Adrenal gland (tissue), 12 donors: ENCODE measurements around the gene HSP90AB1. TPM values are rescaled to one million over a fixed set of nuclear protein-coding genes. Genes with fewer than 3 reads are reported as not detected.

Experiments
- DNase-seq, 7 donors: peaks; one replicate each; pipeline ENCODE4 v3.0.0-alpha.2; 2019 to 2020
- H3K27ac ChIP-seq, 5 donors: fragments of 200-600 bp; sonication (generic) in 4 of 5; 1 replicate in 3 of 5; 2 replicates in 2 of 5; pipeline versions ENCODE4 v1.5.1 to v1.8.0; 2016 to 2020; ENCODE audit warnings: mild to moderate bottlenecking in 1 of 5
- H3K27me3 ChIP-seq: fragments of 200-600 bp; 2 replicates; pipeline ENCODE4 v1.8.0; 2021
- H3K36me3 ChIP-seq, 2 donors: fragments of 200-600 bp; replicated peaks in 1 of 2; 1 replicate in 1 of 2; 2 replicates in 1 of 2; pipeline versions ENCODE4 v1.5.1 to v1.8.0; 2018 to 2022
- H3K4me1 ChIP-seq, 2 donors: fragments of 200-600 bp; replicated peaks in 1 of 2; 1 replicate in 1 of 2; 2 replicates in 1 of 2; pipeline versions ENCODE4 v1.5.1 to v1.8.0; 2018 to 2021
- H3K4me3 ChIP-seq, 4 donors: fragments of 200-600 bp; sonication (generic) in 3 of 4; one replicate each; pipeline ENCODE4 v1.5.1; 2016 to 2018
- H3K9me3 ChIP-seq, 3 donors: fragments of 200-600 bp; sonication (generic) in 1 of 3; replicated peaks in 1 of 3; 1 replicate in 2 of 3; 2 replicates in 1 of 3; pipeline versions ENCODE4 v1.5.1 to v1.8.0; 2016 to 2021
- POLR2A ChIP-seq, 2 donors: fragments of 450-650 bp; IDR thresholded peaks; one replicate each; pipeline ENCODE4 v1.6.1; 2017; ENCODE audit warnings: antibody characterized with exemption in 2 of 2, mild to moderate bottlenecking in 2 of 2, moderate library complexity in 1 of 2
- WGBS, 4 donors: extraction: QIAGEN DNeasy Blood & Tissue Kit in 2 of 4; methylation state at CpG; one replicate each; pipeline versions ENCODE4 v1.1.5 to v1.1.7; 2013 to 2017; 5-methylcytosine and 5-hydroxymethylcytosine counted together
- intact Hi-C, 2 donors: fragments of 100-400 bp; cut with DNase I; formaldehyde crosslinking; loops; one replicate each; pipeline versions ENCODE4 v1.14.1 to v1.15.0; 2022 to 2023
- polyA plus RNA-seq, 3 donors: library from polyadenylated mRNA; stranded (reverse); fragments of 200-250 nt in 2 of 3; fragments of 350-450 nt in 1 of 3; fragmentation: Illumina TruSeq in 1 of 3; extraction: RNeasy Lipid Tissue Mini Kit (QIAGEN cat#74804) in 1 of 3; gene quantifications; one replicate each; pipeline ENCODE4 v1.2.3, GENCODE V29; 2013 to 2014
- total RNA-seq, 9 donors: library from RNA; depleted of rRNA in 4 of 9; stranded (reverse); fragments of >200 nt in 4 of 9; fragments of 120-200 nt in 1 of 9; fragmentation: NEBNext Ultra II Directional in 1 of 9; extraction: Animal tissue kit (Norgen Biotek cat#: 25700) in 1 of 9; gene quantifications; one replicate each; pipeline versions ENCODE4 v1.1.0 to v1.2.4, GENCODE V29; 2013 to 2023
- TF ChIP-seq, protein P1 (sequence below), 6 experiments: fragments of 450-650 bp in 4 of 6; fragments of 200-600 bp in 2 of 6; sonication (generic) in 1 of 6; IDR thresholded peaks; 1 replicate in 5 of 6; 2 replicates in 1 of 6; pipeline versions ENCODE4 v1.5.1 to v1.8.0; 2016 to 2021; ENCODE audit warnings: antibody characterized with exemption in 6 of 6, mild to moderate bottlenecking in 2 of 6, moderate library complexity in 1 of 6
- donor health status: healthy with polysubstance abuse.
- donor health status: Bipolar disorder and iron deficiency.
- donor health status: DM: yes; HTN: yes; CAD: no.
- donor health status: DM: no; HTN: no; CAD: no.
- donor health status: DM: no; HTN: no; CAD: no.
- donor health status: DM: yes; HTN: yes; CAD: no.

HSP90AB1 gene
- total and polyA plus RNA-seq, 12 donors = 275 to 2,249 (median 857) TPM

GRCh38 chr6:44224965-44225305 lies 22.0 kb upstream of the HSP90AB1 start:
- Histone ChIP-seq H3K27me3 (no peaks in the 10 kb centered on the region), H3K27ac (peak overlapping the region in 1 of 5 donors; percentile 90), H3K4me1 (peaks cover 85 to 95% of the 10 kb centered on the region in 2 donors), H3K36me3 (peaks cover 0 to 7% of the 10 kb centered on the region in 2 donors), H3K9me3 (no peaks in the 10 kb centered on the region), H3K4me3 (no peak overlapping the region)
- 80 to 89% (median 89%) methylated on average over 4 of the region's 4 CpGs for WGBS, 4 donors
- no peak for TF ChIP-seq POLR2A (IDR thresholded peaks at IDR 0.05)
- TF ChIP-seq, protein P1, sequence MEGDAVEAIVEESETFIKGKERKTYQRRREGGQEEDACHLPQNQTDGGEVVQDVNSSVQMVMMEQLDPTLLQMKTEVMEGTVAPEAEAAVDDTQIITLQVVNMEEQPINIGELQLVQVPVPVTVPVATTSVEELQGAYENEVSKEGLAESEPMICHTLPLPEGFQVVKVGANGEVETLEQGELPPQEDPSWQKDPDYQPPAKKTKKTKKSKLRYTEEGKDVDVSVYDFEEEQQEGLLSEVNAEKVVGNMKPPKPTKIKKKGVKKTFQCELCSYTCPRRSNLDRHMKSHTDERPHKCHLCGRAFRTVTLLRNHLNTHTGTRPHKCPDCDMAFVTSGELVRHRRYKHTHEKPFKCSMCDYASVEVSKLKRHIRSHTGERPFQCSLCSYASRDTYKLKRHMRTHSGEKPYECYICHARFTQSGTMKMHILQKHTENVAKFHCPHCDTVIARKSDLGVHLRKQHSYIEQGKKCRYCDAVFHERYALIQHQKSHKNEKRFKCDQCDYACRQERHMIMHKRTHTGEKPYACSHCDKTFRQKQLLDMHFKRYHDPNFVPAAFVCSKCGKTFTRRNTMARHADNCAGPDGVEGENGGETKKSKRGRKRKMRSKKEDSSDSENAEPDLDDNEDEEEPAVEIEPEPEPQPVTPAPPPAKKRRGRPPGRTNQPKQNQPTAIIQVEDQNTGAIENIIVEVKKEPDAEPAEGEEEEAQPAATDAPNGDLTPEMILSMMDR (IDR thresholded peaks at IDR 0.05) = no peak
- intact Hi-C loops = no loop called here
- no peak for DNase-seq

DNA sequence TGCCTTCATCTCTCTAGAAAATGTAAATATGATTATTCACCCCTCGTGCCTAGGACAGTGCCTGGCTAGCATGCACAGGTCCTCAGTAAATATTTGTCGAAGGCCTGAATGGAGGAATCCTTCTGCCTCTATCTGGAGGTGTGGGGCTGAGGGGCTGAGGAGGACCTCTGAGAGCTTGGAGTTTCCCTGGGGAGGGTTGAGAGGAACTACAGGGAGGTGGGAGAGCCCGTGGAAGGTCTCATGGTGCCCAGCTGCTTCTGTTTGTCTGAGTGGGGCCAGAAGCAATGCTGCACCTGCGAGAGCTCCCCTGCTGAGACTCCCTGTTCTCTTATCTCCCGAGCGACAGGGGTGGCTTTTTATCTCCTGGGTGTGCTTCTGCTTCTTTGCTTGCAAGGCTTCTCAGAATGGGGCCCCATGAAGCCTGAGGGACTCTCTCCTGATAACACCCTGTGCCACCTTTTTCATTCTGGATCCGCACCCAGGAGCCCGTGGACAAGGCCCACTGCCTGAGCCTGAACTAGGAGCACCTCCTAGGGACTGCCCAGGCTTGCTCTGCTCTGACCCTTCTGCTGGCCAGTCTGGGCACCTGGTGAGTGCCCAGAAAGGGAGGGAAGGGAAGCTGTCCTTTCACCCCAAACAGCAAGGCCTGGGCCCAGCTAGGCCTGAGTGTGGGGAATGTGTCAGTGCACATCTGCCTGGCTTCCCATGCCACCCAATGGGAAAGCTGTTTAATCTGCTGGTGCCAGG lies 21.1 kb upstream of the HSP90AB1 start:
- TF ChIP-seq, protein P1 (IDR thresholded peaks at IDR 0.05) = no peak
- no peak for TF ChIP-seq POLR2A (IDR thresholded peaks at IDR 0.05)
- peak in 1 of 7 donors; percentile 52 for DNase-seq
- H3K4me3 ChIP-seq = no peak overlapping the region

GRCh38 chr6:44226368-44227147 lies 20.3 kb upstream of the HSP90AB1 start:
- Histone ChIP-seq H3K4me3 (peak overlapping the region in 1 of 4 donors; percentile 44), H3K36me3 (peaks cover 0 to 20% of the 10 kb centered on the region in 2 donors), H3K27ac (peak overlapping the region in 4 of 5 donors; percentile 48 to 90 (median 70)), H3K27me3 (no peaks in the 10 kb centered on the region), H3K4me1 (peaks cover 78 to 91% of the 10 kb centered on the region in 2 donors), H3K9me3 (no peaks in the 10 kb centered on the region)
- DNase-seq = peak in 4 of 7 donors; percentile 48 to 73 (median 58)
- intact Hi-C loops = no loop called here
- WGBS, 4 donors = 17 to 44% (median 30%) methylated on average over 15 of the region's 15 CpGs
- TF ChIP-seq POLR2A (IDR thresholded peaks at IDR 0.05) = peak in 1 of 2 donors; percentile 28
- TF ChIP-seq, protein P1 (IDR thresholded peaks at IDR 0.05) = no peak

More for the DNA sequence above, 21.1 kb upstream of the HSP90AB1 start:
- Histone ChIP-seq H3K9me3 (no peaks in the 10 kb centered on the region), H3K4me1 (peaks cover 86 to 95% of the 10 kb centered on the region in 2 donors), H3K27ac (peak overlapping the region in 4 of 5 donors; percentile 48 to 90 (median 70)), H3K27me3 (no peaks in the 10 kb centered on the region), H3K36me3 (peaks cover 0 to 15% of the 10 kb centered on the region in 2 donors)
- 63 to 85% (median 83%) methylated on average over 8 of the region's 8 CpGs for WGBS, 4 donors
- intact Hi-C loops = no loop called here

- WGBS, 4 donors = 49 to 60% (median 53%) methylated on average over 2 to 7 of the region's 7 CpGs
- H3K27me3 ChIP-seq = no peaks in the 10 kb centered on the region
- DNase-seq = peak in 3 of 7 donors; percentile 28 to 68 (median 30)
- H3K4me1 ChIP-seq = peaks cover 71 to 85% of the 10 kb centered on the region in 2 donors
- peaks cover 0 to 26% of the 10 kb centered on the region in 2 donors for H3K36me3 ChIP-seq
- no peaks in the 10 kb centered on the region for H3K9me3 ChIP-seq
- TF ChIP-seq, protein P1 (IDR thresholded peaks at IDR 0.05) = no peak
- no peak for TF ChIP-seq POLR2A (IDR thresholded peaks at IDR 0.05)
- intact Hi-C loops = no loop called here
- peak overlapping the region in 1 of 4 donors; percentile 44 for H3K4me3 ChIP-seq
- peak overlapping the region in 4 of 5 donors; percentile 48 to 90 (median 70) for H3K27ac ChIP-seq
Observed at GRCh38 chr6:44227148-44227793, 19.6 kb upstream of the HSP90AB1 start.
